ENCODE measurements around the gene HEYL. TPM values are rescaled to one million over a fixed set of nuclear protein-coding genes. Genes with fewer than 3 reads are reported as not detected.
A peak's percentile ranks its signal among the peaks of the same experiment; 100 is the strongest.

Gene HEYL
- total and polyA plus RNA-seq, 9 of the 15 experiments (the other 6 are each of a cell fraction or from before 2014, with no cell fraction given), result 0.13 to 0.89 (median 0.25) TPM

DNA sequence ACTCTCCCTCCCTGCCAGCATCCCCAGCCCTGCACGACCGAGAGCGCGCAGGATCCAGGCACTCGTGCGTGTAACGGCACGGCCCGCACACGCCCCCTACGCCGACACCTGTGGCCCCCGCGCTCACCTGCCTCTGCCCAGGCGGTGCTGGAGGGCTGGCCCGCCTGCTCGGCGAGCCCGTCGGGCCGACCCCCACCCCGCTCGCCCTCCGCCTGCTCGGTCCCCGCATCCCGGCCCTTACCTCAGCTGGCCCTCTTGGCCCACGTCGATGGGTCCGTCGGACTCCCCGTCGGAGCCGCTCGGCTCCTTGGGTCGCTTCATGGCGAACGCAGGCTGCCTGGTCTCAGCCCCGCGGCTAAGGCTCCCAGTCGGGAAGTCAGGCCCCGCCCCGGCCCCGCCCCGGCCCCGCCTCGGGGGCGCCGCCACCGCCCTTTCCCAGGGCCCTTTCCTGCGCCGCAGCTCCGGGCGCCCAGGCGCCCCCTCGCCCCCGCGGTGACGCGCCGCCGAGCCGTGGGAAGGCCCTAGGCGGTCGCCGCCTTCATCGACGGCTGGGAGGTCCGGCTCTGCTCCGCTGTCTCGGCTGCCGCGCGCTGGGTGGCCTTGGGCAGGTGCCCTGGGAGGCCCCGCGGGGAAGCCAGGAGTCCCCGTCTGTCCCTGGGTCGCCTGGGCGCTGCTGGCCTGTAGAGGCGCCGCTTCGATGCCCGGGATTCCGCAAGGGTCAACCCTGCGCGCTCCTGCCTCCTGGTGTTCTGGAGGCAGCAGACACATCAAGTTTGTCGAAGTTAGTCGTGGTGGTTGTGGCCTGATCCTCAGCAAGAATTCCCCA is at the start of gene HEYL (continued):
- TF ChIP-seq, protein P1, sequence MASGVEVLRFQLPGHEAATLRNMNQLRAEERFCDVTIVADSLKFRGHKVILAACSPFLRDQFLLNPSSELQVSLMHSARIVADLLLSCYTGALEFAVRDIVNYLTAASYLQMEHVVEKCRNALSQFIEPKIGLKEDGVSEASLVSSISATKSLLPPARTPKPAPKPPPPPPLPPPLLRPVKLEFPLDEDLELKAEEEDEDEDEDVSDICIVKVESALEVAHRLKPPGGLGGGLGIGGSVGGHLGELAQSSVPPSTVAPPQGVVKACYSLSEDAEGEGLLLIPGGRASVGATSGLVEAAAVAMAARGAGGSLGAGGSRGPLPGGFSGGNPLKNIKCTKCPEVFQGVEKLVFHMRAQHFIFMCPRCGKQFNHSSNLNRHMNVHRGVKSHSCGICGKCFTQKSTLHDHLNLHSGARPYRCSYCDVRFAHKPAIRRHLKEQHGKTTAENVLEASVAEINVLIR (CRISPR knock-in tag; IDR thresholded peaks at IDR 0.05), result peak; percentile 33; the same call in 1 of the 2 replicates
- TF ChIP-seq FOXA1 (IDR thresholded peaks at IDR 0.05; ENCODE audit: borderline replicate concordance) (no peak), ZFPM2 (CRISPR knock-in tag; IDR thresholded peaks at IDR 0.05) (no peak), POU5F1 (IDR thresholded peaks at IDR 0.05; ENCODE audit: borderline replicate concordance, low read depth, low read length, partially characterized antibody) (no peak), ILK (tag; IDR thresholded peaks at IDR 0.05; ENCODE audit: borderline replicate concordance, low read depth) (no peak), ZNF133 (CRISPR knock-in tag; IDR thresholded peaks at IDR 0.05) (no peak), NR2C2 (CRISPR knock-in tag; IDR thresholded peaks at IDR 0.05) (peak; percentile 47; the same call in 1 of the 2 replicates), NR2C2 (tag; IDR thresholded peaks at IDR 0.05) (peak; percentile 49; the same call in 1 of the 2 replicates), ZFP1 (CRISPR knock-in tag; IDR thresholded peaks at IDR 0.05) (no peak), BCL6 (CRISPR knock-in tag; IDR thresholded peaks at IDR 0.05) (no peak), MED1 (CRISPR knock-in tag; IDR thresholded peaks at IDR 0.05; ENCODE audit: borderline replicate concordance) (no peak), ZNF3 (CRISPR knock-in tag; IDR thresholded peaks at IDR 0.05) (no peak), MEIS2 (IDR thresholded peaks at IDR 0.05; ENCODE audit: partially characterized antibody) (no peak), ZNF41 (CRISPR knock-in tag; conservative IDR thresholded peaks at IDR 0.05) (no peak), PURB (CRISPR knock-in tag; IDR thresholded peaks at IDR 0.05; ENCODE audit: low read depth) (no peak), ZNF184 (CRISPR knock-in tag; IDR thresholded peaks at IDR 0.05) (no peak)
- TF ChIP-seq, protein P2, sequence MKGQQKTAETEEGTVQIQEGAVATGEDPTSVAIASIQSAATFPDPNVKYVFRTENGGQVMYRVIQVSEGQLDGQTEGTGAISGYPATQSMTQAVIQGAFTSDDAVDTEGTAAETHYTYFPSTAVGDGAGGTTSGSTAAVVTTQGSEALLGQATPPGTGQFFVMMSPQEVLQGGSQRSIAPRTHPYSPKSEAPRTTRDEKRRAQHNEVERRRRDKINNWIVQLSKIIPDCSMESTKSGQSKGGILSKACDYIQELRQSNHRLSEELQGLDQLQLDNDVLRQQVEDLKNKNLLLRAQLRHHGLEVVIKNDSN (CRISPR knock-in tag; IDR thresholded peaks at IDR 0.05), result no peak
- TF ChIP-seq, protein P3, sequence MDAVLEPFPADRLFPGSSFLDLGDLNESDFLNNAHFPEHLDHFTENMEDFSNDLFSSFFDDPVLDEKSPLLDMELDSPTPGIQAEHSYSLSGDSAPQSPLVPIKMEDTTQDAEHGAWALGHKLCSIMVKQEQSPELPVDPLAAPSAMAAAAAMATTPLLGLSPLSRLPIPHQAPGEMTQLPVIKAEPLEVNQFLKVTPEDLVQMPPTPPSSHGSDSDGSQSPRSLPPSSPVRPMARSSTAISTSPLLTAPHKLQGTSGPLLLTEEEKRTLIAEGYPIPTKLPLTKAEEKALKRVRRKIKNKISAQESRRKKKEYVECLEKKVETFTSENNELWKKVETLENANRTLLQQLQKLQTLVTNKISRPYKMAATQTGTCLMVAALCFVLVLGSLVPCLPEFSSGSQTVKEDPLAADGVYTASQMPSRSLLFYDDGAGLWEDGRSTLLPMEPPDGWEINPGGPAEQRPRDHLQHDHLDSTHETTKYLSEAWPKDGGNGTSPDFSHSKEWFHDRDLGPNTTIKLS (IDR thresholded peaks at IDR 0.05; ENCODE audit: borderline replicate concordance, low read depth), result peak; percentile 34; the same call in 1 of the 2 replicates
- TF ChIP-seq, protein P4, sequence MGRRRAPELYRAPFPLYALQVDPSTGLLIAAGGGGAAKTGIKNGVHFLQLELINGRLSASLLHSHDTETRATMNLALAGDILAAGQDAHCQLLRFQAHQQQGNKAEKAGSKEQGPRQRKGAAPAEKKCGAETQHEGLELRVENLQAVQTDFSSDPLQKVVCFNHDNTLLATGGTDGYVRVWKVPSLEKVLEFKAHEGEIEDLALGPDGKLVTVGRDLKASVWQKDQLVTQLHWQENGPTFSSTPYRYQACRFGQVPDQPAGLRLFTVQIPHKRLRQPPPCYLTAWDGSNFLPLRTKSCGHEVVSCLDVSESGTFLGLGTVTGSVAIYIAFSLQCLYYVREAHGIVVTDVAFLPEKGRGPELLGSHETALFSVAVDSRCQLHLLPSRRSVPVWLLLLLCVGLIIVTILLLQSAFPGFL (CRISPR knock-in tag; IDR thresholded peaks at IDR 0.05), result no peak; the same call in 1 of the 2 replicates
- TF ChIP-seq, protein P5, sequence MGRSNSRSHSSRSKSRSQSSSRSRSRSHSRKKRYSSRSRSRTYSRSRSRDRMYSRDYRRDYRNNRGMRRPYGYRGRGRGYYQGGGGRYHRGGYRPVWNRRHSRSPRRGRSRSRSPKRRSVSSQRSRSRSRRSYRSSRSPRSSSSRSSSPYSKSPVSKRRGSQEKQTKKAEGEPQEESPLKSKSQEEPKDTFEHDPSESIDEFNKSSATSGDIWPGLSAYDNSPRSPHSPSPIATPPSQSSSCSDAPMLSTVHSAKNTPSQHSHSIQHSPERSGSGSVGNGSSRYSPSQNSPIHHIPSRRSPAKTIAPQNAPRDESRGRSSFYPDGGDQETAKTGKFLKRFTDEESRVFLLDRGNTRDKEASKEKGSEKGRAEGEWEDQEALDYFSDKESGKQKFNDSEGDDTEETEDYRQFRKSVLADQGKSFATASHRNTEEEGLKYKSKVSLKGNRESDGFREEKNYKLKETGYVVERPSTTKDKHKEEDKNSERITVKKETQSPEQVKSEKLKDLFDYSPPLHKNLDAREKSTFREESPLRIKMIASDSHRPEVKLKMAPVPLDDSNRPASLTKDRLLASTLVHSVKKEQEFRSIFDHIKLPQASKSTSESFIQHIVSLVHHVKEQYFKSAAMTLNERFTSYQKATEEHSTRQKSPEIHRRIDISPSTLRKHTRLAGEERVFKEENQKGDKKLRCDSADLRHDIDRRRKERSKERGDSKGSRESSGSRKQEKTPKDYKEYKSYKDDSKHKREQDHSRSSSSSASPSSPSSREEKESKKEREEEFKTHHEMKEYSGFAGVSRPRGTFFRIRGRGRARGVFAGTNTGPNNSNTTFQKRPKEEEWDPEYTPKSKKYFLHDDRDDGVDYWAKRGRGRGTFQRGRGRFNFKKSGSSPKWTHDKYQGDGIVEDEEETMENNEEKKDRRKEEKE (IDR thresholded peaks at IDR 0.05; ENCODE audit: borderline replicate concordance in 1 of 2, control insufficient read depth in 1 of 2, low read depth in 2 of 2, low read length in 1 of 2), result no peak

Measured in K562 (cell line).